GM19467 (cell line): Measurements from ENCODE around the gene KLF1.
"Not testable (repeated sequence)": the region's sequence is repeated elsewhere in the genome, so short reads cannot be mapped to it uniquely, and the experiment has no call there.

Source experiments
- ATAC-seq: cut with Tn5 transposase; IDR thresholded peaks from one replicate; pipeline ENCODE4 v1.9.1; 2021; ENCODE audit warnings: mild to moderate bottlenecking, moderate library complexity; ENCODE audit not compliant: unreplicated experiment

The KLF1 gene

GRCh38 chr19:12891553-12892021, 4.6 kb upstream of the KLF1 start:
- no peak for ATAC-seq

- peak; percentile 87 for ATAC-seq
Measured at GRCh38 chr19:12890787-12891552, 4.0 kb upstream of the KLF1 start, which contains the start of gene GCDH. TSS of gene GCDH (plus strand) at chr19:12891160. CDS start at chr19:12891305, 145 bp downstream.

GRCh38 chr19:12890299-12890786, 3.3 kb upstream of the KLF1 start:
- not testable (repeated sequence) for ATAC-seq

- no peak for ATAC-seq
Measured at GRCh38 chr19:12888006-12888603, 1.1 kb upstream of the KLF1 start.

- no peak for ATAC-seq
Measured at GRCh38 chr19:12886651-12886968, 391 bp downstream of the KLF1 start.

- ATAC-seq, result no peak
Measured at GRCh38 chr19:12885749-12886650, 1.0 kb downstream of the KLF1 start.

GRCh38 chr19:12884926-12885748, 1.9 kb downstream of the KLF1 start:
- peak; percentile 34 for ATAC-seq

- no peak for ATAC-seq
Measured at GRCh38 chr19:12884627-12884925, 2.4 kb downstream of the KLF1 start.

GRCh38 chr19:12884202-12884601, 2.8 kb downstream of the KLF1 start:
- no peak for ATAC-seq

GRCh38 chr19:12882589-12882988, 4.4 kb downstream of the KLF1 start:
- no peak for ATAC-seq

- peak; percentile 76 for ATAC-seq
Measured at GRCh38 chr19:12881172-12881808, 5.7 kb downstream of the KLF1 start, which contains the start of gene DNASE2. TSS of gene DNASE2 (minus strand) at chr19:12881449. CDS start at chr19:12881375, 74 bp downstream.

- ATAC-seq, result peak; percentile 9
Measured at GRCh38 chr19:12880551-12881171, 6.3 kb downstream of the KLF1 start.

GRCh38 chr19:12875086-12875485, 11.9 kb downstream of the KLF1 start:
- ATAC-seq, result no peak

- no peak for ATAC-seq
Measured at GRCh38 chr19:12873891-12874745, 12.9 kb downstream of the KLF1 start.

GRCh38 chr19:12872941-12873890, 13.8 kb downstream of the KLF1 start:
- no peak for ATAC-seq

GRCh38 chr19:12872255-12872654, 14.7 kb downstream of the KLF1 start:
- ATAC-seq, result no peak

- ATAC-seq, result no peak
Measured at GRCh38 chr19:12871681-12872080, 15.3 kb downstream of the KLF1 start.
